GM13976 (cell line): ENCODE measurements around the gene FAM72D.
"Not testable (repeated sequence)": the region's sequence is repeated elsewhere in the genome, so short reads cannot be mapped to it uniquely, and the experiment has no call there.

Experiments used
- DNase-seq: peaks from one replicate; pipeline ENCODE4 v3.0.0; 2012; ENCODE audit warnings: low spot score
- in situ Hi-C: fragments of 300-500 bp; cut with MboI; formaldehyde crosslinking; loops from one replicate; pipeline ENCODE4 v1.12.0; 2022; ENCODE audit warnings: low sequenced_read_pairs, mixed read lengths, inconsistent platforms; ENCODE audit not compliant: unreplicated experiment

Gene FAM72D

GRCh38 chr1:145095284-145096057 lies at the start of gene FAM72D, which contains the start of gene SRGAP2B:
TSS of gene FAM72D (plus strand) at chr1:145095974. CDS start at chr1:145096848, 874 bp downstream.
TSS of gene SRGAP2B (minus strand) at chr1:145095328. CDS start at chr1:145092901, 2,427 bp downstream.
- DNase-seq, in situ Hi-C loops: not testable (repeated sequence)

DNA sequence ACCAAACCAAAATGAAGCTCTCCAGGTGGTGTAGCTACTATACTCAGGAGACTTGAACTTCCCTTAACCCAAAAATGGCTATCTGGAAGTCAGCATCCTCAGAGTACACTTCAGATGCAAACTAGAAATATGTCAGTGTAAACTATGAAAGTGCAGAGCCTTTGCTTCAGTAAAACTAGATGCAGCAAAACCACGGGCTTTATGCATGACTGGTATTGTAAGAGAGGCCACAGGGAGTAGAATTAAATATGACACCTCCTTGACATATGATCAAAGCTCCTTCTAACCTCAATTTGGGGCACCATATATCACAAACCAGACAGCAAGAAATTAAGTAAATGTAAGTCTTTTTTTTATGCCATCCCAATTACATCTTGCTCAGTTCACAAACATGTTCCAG lies 48.2 kb upstream of the FAM72D start:
- in situ Hi-C loops, DNase-seq: not testable (repeated sequence)

- in situ Hi-C loops, DNase-seq: not testable (repeated sequence)
Observed at GRCh38 chr1:145048181-145048856, 47.5 kb upstream of the FAM72D start.

DNA sequence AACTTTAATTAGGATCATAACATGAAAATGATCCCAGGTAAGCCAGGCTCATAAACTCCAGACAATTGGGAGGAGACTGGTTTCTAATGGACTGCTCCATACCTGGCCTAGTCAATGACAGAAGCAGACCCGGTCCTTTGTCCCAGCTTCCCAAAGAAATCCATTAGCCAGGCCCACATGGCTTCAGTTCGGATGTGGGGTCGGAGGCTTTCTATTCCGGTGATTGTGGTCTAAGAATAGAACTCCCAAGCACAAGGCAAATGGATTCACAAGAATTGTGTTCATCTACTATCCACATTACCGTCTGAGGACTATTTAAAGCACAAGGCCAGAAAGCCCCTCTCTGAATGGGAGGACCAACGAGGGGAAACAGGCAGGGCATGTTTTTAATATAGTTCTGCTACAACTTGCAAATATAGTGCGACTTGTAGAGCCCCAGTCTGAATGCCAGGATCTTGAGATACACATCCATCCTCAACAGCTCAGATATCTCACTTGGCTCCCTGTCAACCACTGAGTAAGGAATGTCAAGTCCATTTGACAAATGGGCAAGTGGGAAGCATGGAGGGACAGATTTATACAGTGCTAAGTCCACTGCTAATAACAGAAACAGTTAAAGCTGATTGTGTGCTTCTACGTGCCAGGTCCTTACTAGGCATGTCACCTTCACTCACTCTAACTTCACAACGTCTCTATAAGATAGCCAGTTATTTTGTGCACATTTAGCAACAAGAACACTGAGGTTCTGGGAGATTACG lies 43.6 kb upstream of the FAM72D start:
- in situ Hi-C loops, DNase-seq: not testable (repeated sequence)

GRCh38 chr1:145053428-145053827 lies 42.3 kb upstream of the FAM72D start:
- in situ Hi-C loops = not testable (repeated sequence)

GRCh38 chr1:145055217-145055760 lies 40.5 kb upstream of the FAM72D start:
- DNase-seq, in situ Hi-C loops: not testable (repeated sequence)

More at GRCh38 chr1:145053428-145053827, 42.3 kb upstream of the FAM72D start:
- DNase-seq = not testable (repeated sequence)

- in situ Hi-C loops, DNase-seq: not testable (repeated sequence)
Observed at GRCh38 chr1:145058184-145058583, 37.6 kb upstream of the FAM72D start.

GRCh38 chr1:145063285-145063684 lies 32.5 kb upstream of the FAM72D start:
- in situ Hi-C loops, DNase-seq: not testable (repeated sequence)

- DNase-seq, in situ Hi-C loops: not testable (repeated sequence)
Observed at GRCh38 chr1:145063941-145064648, 31.7 kb upstream of the FAM72D start.

DNA sequence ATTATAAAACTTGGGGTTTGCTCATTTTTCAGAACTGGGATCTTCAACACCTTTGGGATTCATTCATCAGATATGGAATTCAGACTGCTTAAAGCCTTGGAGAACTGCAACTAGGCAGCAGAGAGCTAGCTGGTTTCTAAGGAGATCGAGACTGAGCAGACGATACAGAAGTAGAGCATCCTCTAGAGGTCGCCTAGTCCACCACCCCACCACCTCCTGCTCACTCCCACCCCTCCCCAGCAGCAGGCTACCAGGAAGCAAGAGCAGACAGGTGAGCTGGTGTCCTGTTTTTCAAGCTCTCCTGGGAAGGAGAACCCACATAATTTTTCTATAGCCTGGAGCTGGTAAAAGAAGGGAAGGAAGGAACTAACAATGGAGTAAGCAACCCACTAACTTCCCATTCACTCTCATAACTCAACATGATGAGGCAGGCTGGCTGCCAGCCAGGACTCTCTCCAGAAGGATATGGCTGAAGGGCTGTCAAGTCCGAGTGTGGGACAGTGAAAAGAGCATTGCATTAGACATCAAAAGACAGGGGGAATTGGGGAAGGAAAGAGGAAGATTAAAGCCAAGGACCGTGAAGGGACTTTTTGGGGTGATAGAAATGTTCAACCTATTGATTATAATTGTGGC lies 30.5 kb upstream of the FAM72D start:
- DNase-seq, in situ Hi-C loops: not testable (repeated sequence)

DNA sequence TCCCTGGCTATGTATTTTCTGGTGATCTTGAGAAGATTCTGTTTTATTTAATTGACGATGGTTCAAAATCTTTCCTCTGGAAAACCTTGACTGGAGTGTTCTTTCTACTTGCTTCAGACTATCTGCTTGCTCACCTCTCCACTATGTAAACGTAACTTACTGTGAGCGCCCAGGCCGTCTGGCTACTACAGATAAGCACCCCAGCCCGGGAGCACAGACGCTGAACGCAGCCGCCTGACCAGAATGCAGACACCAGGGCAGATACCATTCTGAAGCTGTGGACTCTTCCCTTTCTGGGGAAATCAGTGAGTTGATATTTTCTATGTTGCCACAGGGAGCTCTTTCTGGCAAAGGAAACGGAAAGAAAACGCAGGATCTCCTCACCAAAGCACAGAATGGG lies 29.3 kb upstream of the FAM72D start:
- DNase-seq, in situ Hi-C loops: not testable (repeated sequence)

GRCh38 chr1:145071569-145071968 lies 24.2 kb upstream of the FAM72D start:
- DNase-seq, in situ Hi-C loops: not testable (repeated sequence)

DNA sequence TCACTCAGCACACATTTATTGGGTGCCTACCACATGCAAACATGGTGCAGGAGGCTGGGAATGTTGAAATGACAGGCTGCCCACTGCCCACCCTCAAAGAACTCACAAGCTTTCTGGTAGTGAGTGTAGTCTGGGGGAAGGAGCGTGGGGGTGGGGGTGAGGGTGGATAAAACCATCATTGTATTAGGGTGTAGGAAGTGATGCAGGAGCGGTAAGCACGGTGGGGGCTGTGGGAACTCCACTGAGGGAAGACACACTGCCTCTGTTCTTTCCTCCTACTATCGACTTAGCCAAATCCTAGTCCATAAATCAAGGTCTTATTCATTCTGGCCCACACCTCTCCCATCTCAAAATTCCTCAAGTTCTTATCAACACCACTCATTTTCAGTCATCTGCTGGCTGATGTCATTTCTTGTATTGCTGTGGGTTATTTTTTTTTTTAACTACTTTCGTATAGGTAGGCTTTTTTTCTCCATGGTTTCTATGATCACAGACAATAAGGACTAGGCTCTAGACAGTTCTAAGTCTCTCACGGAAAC lies 21.7 kb upstream of the FAM72D start:
- in situ Hi-C loops, DNase-seq: not testable (repeated sequence)

DNA sequence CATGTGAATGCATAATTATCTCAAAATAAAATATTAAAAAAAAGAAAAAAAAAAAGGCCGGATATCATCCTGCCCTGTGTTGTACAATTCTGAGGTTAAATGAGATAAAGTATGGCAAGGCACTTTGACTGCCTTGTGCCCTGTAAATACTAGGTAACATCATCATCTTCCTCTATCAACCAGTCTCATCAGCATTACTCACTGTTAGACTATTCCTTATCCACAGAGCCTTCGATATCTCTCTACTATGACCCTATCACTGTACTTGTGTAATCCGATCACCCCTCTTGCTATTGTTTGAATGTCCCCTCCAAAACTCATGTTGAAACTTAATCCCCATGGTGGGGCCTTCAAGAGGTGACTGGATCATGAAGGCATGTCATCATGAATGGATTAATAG lies 18.9 kb upstream of the FAM72D start:
- DNase-seq, in situ Hi-C loops: not testable (repeated sequence)

DNA sequence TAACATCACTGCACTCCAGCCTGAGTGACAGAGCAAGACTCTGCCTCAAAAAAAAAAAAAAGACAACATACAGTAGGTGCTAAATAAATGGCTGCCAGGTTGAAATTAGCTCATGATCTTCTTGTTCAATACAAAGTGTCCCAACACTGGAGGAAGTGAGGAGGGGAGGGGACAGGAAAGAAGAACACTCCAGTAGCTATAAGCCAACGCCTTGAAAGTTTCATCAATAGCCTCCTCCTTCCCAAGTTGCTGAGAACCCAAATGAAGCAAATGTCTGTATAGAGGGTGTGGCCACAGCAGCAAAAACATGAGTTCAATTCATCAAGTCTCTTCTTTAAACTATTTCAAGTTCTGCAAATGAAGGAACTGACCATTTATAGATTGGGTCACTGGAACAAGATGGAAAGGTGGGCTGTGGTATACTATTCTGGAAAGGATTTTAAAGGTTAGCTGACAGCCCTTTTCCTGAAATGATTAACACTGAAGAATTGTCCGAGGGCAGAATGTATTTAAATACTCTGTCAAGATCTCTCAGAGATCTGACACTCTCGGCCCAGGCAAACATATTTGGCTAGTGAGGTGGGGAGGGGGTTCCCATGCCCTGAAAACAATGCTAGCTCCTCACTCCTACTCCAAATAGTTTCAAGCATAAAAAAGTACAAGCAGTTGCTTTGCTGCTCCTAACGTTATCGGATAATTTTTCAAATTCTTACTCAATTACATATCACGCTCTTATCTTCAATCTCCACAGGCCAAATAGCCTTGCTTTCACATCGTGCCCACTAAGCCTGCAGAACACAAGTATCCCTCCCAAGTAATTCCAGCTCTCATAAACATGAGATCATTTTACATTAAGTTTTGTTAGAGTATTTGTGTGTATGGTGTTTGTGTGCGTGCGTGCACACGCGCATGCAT lies 17.6 kb upstream of the FAM72D start:
- in situ Hi-C loops, DNase-seq: not testable (repeated sequence)

DNA sequence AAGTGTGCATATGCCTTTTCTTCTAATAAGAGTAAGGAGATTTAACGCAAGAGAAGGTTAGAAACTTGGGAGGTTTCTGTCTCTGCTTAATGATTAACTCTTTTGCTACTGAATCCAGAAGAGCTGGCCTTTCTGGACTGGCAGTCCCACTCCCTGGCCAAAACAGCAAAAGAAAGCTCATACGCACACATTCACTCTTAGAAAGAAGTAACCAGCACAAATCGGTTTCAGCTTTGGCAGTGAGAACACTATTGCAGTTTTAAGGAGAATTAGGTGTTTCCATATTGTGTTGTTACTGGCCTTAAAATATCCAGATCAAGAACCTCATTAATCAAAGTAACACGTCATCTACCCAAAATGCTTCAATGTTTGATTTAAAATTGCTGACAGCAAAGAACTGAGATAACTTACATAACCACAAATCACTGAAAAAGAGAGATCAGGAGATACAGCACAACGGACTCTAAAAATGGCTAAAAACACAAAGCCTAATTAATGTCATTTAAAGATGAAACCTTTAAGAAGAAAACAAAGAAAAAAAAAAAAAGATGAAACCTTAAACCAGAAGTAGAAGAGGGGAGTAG lies 16.9 kb upstream of the FAM72D start:
- DNase-seq, in situ Hi-C loops: not testable (repeated sequence)
